Measurements from ENCODE around the gene TCF4.

The TCF4 gene

GRCh38 chr18:55351241-55351691 is 236.7 kb downstream of the TCF4 start:
- no peak for DNase-seq (ENCODE audit: low spot score)
- H3K27ac ChIP-seq = peak overlapping the region in 1 of 2 donors; percentile 16
- TF ChIP-seq CTCF (IDR thresholded peaks at IDR 0.05) = no peak
- H3K4me3 ChIP-seq = no peak overlapping the region

DNA sequence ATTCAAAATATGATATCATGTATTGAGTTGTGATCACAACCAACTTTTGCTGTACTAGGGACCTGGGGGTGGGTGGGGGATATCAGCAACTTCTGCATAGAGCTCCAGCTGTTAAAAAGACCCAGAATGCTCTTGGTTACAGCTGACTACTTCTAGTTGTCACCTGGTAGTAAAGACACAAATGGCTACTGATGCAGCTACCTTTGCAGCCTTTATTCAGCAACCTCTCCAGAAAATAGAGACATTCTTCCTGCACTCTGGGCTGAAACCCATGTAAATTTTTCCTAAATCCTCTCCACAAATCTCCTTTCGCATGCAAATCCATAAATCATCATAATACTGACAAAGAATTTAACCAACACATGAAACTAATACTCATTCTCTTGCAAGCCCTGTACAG is 238.3 kb downstream of the TCF4 start:
- TF ChIP-seq CTCF (IDR thresholded peaks at IDR 0.05) = no peak
- no peak for DNase-seq (ENCODE audit: low spot score)
- no peak overlapping the region for H3K4me3 ChIP-seq
- H3K27ac ChIP-seq = no peak overlapping the region

- no peak for DNase-seq (ENCODE audit: low spot score)
- Histone ChIP-seq H3K4me3 (no peak overlapping the region), H3K27ac (no peak overlapping the region)
- no peak for TF ChIP-seq CTCF (IDR thresholded peaks at IDR 0.05)
Measured at GRCh38 chr18:55346961-55347740, 240.8 kb downstream of the TCF4 start.

GRCh38 chr18:55346387-55346786 is 241.6 kb downstream of the TCF4 start:
- no peak overlapping the region for H3K27ac ChIP-seq

DNA sequence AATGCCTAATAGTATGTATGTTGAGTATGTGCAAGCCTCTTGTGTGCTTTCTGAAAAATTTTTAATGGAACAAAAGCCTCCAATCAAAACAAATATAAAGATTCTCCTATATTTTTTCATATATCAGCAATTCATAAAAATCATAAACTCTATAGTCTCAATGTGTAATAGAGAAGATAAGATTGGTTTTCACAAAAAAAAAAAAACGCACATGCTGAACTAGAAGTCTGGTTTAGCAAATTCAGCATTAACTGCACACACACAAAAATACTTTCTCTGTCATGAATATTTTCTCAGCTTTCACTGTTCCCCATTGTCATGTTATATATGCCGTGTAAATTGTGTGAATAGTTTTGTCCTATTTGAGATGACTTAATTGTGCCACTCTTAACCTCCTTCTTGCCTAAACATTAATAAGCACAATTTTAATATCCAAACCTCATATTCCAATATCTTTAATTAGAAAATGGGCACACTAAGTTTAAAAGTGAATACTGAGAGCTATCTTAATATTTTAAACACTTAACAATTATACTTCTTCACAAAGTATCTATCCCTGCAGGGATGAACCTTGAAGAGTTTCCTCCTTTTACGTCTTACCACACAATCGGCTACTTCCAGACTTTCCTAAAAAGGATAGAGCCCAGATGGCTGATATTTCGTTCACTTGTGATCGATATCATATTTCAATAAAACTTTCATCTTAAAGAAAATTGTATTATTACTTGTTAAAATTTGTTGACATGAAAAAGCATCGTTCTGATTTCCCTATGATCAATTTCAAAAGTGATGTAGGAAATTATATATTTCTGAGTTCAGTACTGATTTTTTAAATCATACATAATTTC is 242.7 kb downstream of the TCF4 start:
- Histone ChIP-seq H3K4me3 (no peak overlapping the region), H3K27ac (no peak overlapping the region)
- no peak for DNase-seq (ENCODE audit: low spot score)
- no peak for TF ChIP-seq CTCF (IDR thresholded peaks at IDR 0.05)

More at GRCh38 chr18:55346387-55346786, 241.6 kb downstream of the TCF4 start:
- DNase-seq (ENCODE audit: low spot score) = no peak
- H3K4me3 ChIP-seq = no peak overlapping the region
- TF ChIP-seq CTCF (IDR thresholded peaks at IDR 0.05) = no peak

- no peak overlapping the region for H3K4me3 ChIP-seq
- no peak for TF ChIP-seq CTCF (IDR thresholded peaks at IDR 0.05)
- DNase-seq (ENCODE audit: low spot score) = no peak
- no peak overlapping the region for H3K27ac ChIP-seq
Measured at GRCh38 chr18:55343396-55344073, 244.5 kb downstream of the TCF4 start.

All from coronary artery (tissue), 2 donors.